Loucy (cell line): ENCODE measurements around the gene DNAJC1.

Experiments
- H2AFZ ChIP-seq: fragments of 200-600 bp; sonication (generic); 2 replicates; pipeline ENCODE4 v1.6.0; 2016; ENCODE audit warnings: antibody characterized with exemption, mild to moderate bottlenecking, low read length, moderate library complexity
- H3F3A ChIP-seq: fragments of 200-600 bp; 2 replicates; pipeline ENCODE4 v1.6.0; 2016; ENCODE audit warnings: antibody characterized with exemption, low read depth, mild to moderate bottlenecking
- H3K27me3 ChIP-seq: fragments of 200-600 bp; sonication (generic); 2 replicates; pipeline ENCODE4 v1.6.1; 2014; ENCODE audit warnings: low read length, mild to moderate bottlenecking; ENCODE audit not compliant: insufficient read depth, poor library complexity, severe bottlenecking
- H3K36me3 ChIP-seq: fragments of 200-600 bp; sonication (generic); 2 replicates; pipeline ENCODE4 v1.6.1; 2016; ENCODE audit warnings: low read length; ENCODE audit not compliant: insufficient read depth
- H3K4me1 ChIP-seq: fragments of 200-600 bp; sonication (generic); 2 replicates; pipeline ENCODE4 v1.5.1; 2014; ENCODE audit warnings: low read length, mild to moderate bottlenecking; ENCODE audit not compliant: insufficient read depth, poor library complexity, severe bottlenecking
- H3K4me2 ChIP-seq: fragments of 200-600 bp; sonication (generic); 2 replicates; pipeline ENCODE4 v1.6.0; 2014; ENCODE audit warnings: antibody characterized with exemption, low read length, low read depth, mild to moderate bottlenecking; ENCODE audit not compliant: poor library complexity, severe bottlenecking
- H3K4me3 ChIP-seq: fragments of 200-600 bp; sonication (generic); 2 replicates; pipeline ENCODE4 v1.5.1; 2014; ENCODE audit warnings: low read length, mild to moderate bottlenecking, mixed read lengths; ENCODE audit not compliant: poor library complexity, severe bottlenecking
- H3K79me2 ChIP-seq: fragments of 200-600 bp; sonication (generic); 2 replicates; pipeline ENCODE4 v1.6.1; 2014; ENCODE audit warnings: low read length; ENCODE audit not compliant: insufficient read depth
- H3K9ac ChIP-seq: fragments of 200-600 bp; sonication (generic); 2 replicates; pipeline ENCODE4 v1.6.0; 2014; ENCODE audit warnings: mild to moderate bottlenecking, low read depth, low read length, moderate library complexity; ENCODE audit not compliant: poor library complexity, severe bottlenecking
- H3K9me2 ChIP-seq: fragments of 200-600 bp; sonication (generic); replicated peaks from 2 replicates; pipeline ENCODE4 v1.6.1; 2016; ENCODE audit warnings: low read depth, low read length, mixed read lengths
- H3K9me3 ChIP-seq: fragments of 200-600 bp; sonication (generic); 2 replicates; pipeline ENCODE4 v1.6.1; 2014; ENCODE audit warnings: mild to moderate bottlenecking, antibody characterized with exemption, low read length, low read depth; ENCODE audit not compliant: insufficient read depth
- H4K20me1 ChIP-seq: fragments of 200-600 bp; sonication (generic); 2 replicates; pipeline ENCODE4 v1.6.0; 2014; ENCODE audit warnings: antibody characterized with exemption, low read length, mild to moderate bottlenecking; ENCODE audit not compliant: insufficient read depth, poor library complexity, severe bottlenecking
- EZH2phosphoT487 ChIP-seq: fragments of 200-600 bp; IDR thresholded peaks from 2 replicates; pipeline ENCODE4 v1.6.1; 2018; ENCODE audit warnings: antibody characterized with exemption, mild to moderate bottlenecking, moderate library complexity, borderline replicate concordance
- TF ChIP-seq, protein P1 (sequence below): fragments of 200-600 bp; sonication (generic); conservative IDR thresholded peaks from 2 replicates; pipeline ENCODE4 v1.5.1; 2014; ENCODE audit warnings: mild to moderate bottlenecking, antibody characterized with exemption, low read length

DNAJC1 gene

DNA sequence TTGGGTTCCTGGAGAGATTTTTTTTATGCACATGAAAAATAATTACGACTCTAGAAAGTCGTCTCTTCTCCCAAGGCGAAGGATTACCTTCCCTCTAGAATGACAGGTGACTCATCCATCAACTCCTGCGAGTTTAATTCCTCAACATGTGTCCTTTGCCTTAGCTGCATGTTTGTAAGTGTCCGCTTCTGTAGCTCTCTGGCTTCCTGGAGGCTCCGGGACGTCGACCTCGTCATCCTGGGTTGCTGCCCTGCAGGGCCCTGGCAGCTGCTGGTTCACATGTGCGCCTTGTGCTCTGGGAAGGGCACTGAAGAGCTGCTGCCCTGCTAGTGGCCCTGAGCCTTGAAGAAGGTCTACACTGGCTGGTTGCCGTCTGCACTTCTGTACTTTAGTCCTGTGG, 259.3 kb downstream of the DNAJC1 start:
- Histone ChIP-seq H3K4me1 (peaks cover 18% of the 10 kb centered on the region), H2AFZ (no peak overlapping the region), H3K9me3 (no peaks in the 10 kb centered on the region), H3K36me3 (peaks cover 58% of the 10 kb centered on the region; the same call in 1 of the 2 replicates), H3K79me2 (no peaks in the 10 kb centered on the region), H3K9ac (no peak overlapping the region), H3F3A (no peaks in the 10 kb centered on the region), H3K9me2 (no peaks in the 10 kb centered on the region), H3K4me2 (no peak overlapping the region), H3K27me3 (no peaks in the 10 kb centered on the region), H3K4me3 (no peak overlapping the region), H4K20me1 (no peaks in the 10 kb centered on the region)
- no peak for TF ChIP-seq EZH2phosphoT487
- TF ChIP-seq, protein P1, sequence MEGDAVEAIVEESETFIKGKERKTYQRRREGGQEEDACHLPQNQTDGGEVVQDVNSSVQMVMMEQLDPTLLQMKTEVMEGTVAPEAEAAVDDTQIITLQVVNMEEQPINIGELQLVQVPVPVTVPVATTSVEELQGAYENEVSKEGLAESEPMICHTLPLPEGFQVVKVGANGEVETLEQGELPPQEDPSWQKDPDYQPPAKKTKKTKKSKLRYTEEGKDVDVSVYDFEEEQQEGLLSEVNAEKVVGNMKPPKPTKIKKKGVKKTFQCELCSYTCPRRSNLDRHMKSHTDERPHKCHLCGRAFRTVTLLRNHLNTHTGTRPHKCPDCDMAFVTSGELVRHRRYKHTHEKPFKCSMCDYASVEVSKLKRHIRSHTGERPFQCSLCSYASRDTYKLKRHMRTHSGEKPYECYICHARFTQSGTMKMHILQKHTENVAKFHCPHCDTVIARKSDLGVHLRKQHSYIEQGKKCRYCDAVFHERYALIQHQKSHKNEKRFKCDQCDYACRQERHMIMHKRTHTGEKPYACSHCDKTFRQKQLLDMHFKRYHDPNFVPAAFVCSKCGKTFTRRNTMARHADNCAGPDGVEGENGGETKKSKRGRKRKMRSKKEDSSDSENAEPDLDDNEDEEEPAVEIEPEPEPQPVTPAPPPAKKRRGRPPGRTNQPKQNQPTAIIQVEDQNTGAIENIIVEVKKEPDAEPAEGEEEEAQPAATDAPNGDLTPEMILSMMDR = no peak

DNA sequence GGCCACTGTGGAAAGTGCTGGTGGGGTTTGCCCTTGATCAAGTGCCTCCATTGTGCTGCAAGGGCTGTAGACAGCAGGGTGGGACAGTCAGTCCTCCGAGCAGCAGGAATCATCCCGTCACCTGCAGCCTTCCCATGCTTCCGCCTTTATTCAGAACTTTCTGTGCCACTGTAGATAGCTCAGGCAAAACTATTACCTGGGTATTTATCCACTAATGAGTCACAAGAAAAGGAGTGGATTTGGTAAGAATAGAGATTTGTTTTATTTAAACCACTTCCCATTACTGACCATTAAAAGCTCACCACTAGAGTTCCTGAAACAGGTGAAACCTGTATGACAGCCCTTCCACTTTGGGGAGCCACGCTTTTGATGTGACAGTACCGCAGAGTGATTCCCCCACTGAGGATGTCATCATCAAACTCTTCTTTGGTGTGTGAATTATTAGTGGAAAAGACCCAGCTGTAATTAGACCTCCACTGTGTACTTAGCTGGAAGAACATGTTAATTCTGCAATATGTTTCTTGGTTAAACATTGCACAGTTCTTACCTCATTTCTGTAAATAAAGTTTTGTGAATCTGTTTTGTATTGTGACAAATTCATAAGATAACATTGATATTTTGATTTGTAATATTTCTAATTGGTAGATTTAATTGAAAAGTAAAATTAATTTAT, 260.7 kb downstream of the DNAJC1 start:
- H3K4me1 ChIP-seq = peaks cover 18% of the 10 kb centered on the region
- no peak overlapping the region for H2AFZ ChIP-seq
- no peaks in the 10 kb centered on the region for H4K20me1 ChIP-seq
- no peak overlapping the region for H3K4me2 ChIP-seq
- no peaks in the 10 kb centered on the region for H3K27me3 ChIP-seq
- no peak for TF ChIP-seq EZH2phosphoT487
- TF ChIP-seq, protein P1 = no peak
- no peaks in the 10 kb centered on the region for H3K9me3 ChIP-seq
- peaks cover 71% of the 10 kb centered on the region; the same call in 1 of the 2 replicates for H3K36me3 ChIP-seq
- H3K9ac ChIP-seq = no peak overlapping the region
- no peaks in the 10 kb centered on the region for H3F3A ChIP-seq
- no peak overlapping the region for H3K4me3 ChIP-seq
- H3K79me2 ChIP-seq = no peaks in the 10 kb centered on the region
- no peaks in the 10 kb centered on the region for H3K9me2 ChIP-seq

DNA sequence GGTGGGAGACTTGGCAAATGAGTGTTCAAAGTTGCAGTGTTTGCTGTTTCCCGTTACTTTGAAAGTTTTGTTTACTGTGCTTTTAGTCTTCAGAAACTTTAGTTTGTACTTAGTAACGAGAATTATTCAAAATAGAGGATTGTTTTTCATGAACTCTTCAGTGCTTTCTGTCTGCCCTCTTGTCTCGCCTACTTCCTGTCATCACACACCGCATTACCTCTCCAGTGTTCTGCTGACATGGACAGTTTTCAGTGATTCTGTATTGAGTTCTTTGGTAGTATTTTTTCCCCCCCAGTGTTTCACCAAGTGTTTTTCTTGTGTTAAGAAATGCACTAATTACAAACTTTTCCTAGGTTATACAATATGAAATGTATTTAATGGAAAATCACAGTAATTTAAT, 262.5 kb downstream of the DNAJC1 start:
- H3K4me3 ChIP-seq = no peak overlapping the region
- no peaks in the 10 kb centered on the region for H3K9me3 ChIP-seq
- H2AFZ ChIP-seq = no peak overlapping the region
- no peaks in the 10 kb centered on the region for H3K9me2 ChIP-seq
- no peaks in the 10 kb centered on the region for H3K79me2 ChIP-seq
- H4K20me1 ChIP-seq = no peaks in the 10 kb centered on the region
- no peak overlapping the region for H3K9ac ChIP-seq
- peaks cover 24% of the 10 kb centered on the region for H3K4me1 ChIP-seq
- no peaks in the 10 kb centered on the region for H3K27me3 ChIP-seq
- TF ChIP-seq, protein P1 = no peak
- TF ChIP-seq EZH2phosphoT487 = no peak
- H3K4me2 ChIP-seq = no peak overlapping the region
- H3F3A ChIP-seq = no peaks in the 10 kb centered on the region
- H3K36me3 ChIP-seq = peaks cover 78% of the 10 kb centered on the region
